Measurements from ENCODE around the gene SYNE1. TPM values are rescaled to one million over a fixed set of nuclear protein-coding genes. Genes with fewer than 3 reads are reported as not detected.

Gene SYNE1
- total RNA-seq, 1 experiment from 2014 or later, result 27.3 TPM

DNA sequence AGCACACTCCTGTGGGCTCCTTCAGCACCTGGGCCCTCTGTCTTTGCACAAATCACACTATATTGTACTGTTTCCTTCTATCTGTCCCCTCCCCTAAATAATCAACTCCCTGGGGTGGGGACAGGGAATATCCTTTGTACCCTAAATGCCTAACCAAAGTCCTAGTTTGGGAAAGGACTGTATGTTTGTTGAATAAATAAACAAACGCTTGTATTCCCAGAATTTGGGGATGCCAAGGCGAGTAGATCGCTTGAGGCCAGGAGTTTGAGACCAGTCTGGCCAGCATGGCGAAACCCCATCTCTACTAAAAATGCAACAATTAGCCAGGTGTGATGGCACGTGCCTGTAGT is 322.7 kb downstream of the SYNE1 start:
- Histone ChIP-seq H3K27me3 (no peaks in the 10 kb centered on the region), H3K27ac (no peak overlapping the region), H3K36me3 (0 out of 2 replicates have a peak, but pooled peaks cover 10% of the 10 kb centered on the region), H3K4me1 (peaks cover 4% of the 10 kb centered on the region; the same call in 1 of the 2 replicates), H3K4me3 (no peak overlapping the region), H3K9me3 (replicated peaks) (no peaks in the 10 kb centered on the region)
- DNase-seq, result no peak

- Histone ChIP-seq H3K36me3 (0 out of 2 replicates have a peak, but pooled peaks cover 11% of the 10 kb centered on the region), H3K27me3 (no peaks in the 10 kb centered on the region), H3K4me3 (no peak overlapping the region), H3K9me3 (replicated peaks) (no peaks in the 10 kb centered on the region), H3K4me1 (peaks cover 4% of the 10 kb centered on the region; the same call in 1 of the 2 replicates), H3K27ac (no peak overlapping the region)
- DNase-seq, result peak in 1 of 2 experiments; percentile 12
Observed at GRCh38 chr6:152313542-152314482, 323.4 kb downstream of the SYNE1 start.

- no peak overlapping the region for H3K27ac ChIP-seq
Observed at GRCh38 chr6:152312434-152312833, 324.7 kb downstream of the SYNE1 start.

GRCh38 chr6:152310371-152310954 is 326.7 kb downstream of the SYNE1 start:
- H3K36me3 ChIP-seq, result peaks cover 4% of the 10 kb centered on the region; the same call in 1 of the 2 replicates
- H3K27me3 ChIP-seq, result no peaks in the 10 kb centered on the region
- no peak overlapping the region for H3K4me3 ChIP-seq

More at GRCh38 chr6:152312434-152312833, 324.7 kb downstream of the SYNE1 start:
- Histone ChIP-seq H3K27me3 (no peaks in the 10 kb centered on the region), H3K4me1 (peaks cover 4% of the 10 kb centered on the region; the same call in 1 of the 2 replicates), H3K36me3 (peaks cover 9% of the 10 kb centered on the region; the same call in 1 of the 2 replicates), H3K9me3 (replicated peaks) (no peaks in the 10 kb centered on the region), H3K4me3 (no peak overlapping the region)
- no peak for DNase-seq

GRCh38 chr6:152309648-152310047 is 327.5 kb downstream of the SYNE1 start:
- H3K9me3 ChIP-seq (replicated peaks), result no peaks in the 10 kb centered on the region
- H3K27ac ChIP-seq, result no peak overlapping the region
- DNase-seq, result peak in 1 of 2 experiments; percentile 3
- H3K4me3 ChIP-seq, result no peak overlapping the region
- peaks cover 2% of the 10 kb centered on the region; the same call in 1 of the 2 replicates for H3K36me3 ChIP-seq
- peaks cover 4% of the 10 kb centered on the region; the same call in 1 of the 2 replicates for H3K4me1 ChIP-seq
- H3K27me3 ChIP-seq, result no peaks in the 10 kb centered on the region

More at GRCh38 chr6:152310371-152310954, 326.7 kb downstream of the SYNE1 start:
- Histone ChIP-seq H3K27ac (no peak overlapping the region), H3K9me3 (replicated peaks) (no peaks in the 10 kb centered on the region), H3K4me1 (peaks cover 4% of the 10 kb centered on the region; the same call in 1 of the 2 replicates)
- DNase-seq, result no peak

DNA sequence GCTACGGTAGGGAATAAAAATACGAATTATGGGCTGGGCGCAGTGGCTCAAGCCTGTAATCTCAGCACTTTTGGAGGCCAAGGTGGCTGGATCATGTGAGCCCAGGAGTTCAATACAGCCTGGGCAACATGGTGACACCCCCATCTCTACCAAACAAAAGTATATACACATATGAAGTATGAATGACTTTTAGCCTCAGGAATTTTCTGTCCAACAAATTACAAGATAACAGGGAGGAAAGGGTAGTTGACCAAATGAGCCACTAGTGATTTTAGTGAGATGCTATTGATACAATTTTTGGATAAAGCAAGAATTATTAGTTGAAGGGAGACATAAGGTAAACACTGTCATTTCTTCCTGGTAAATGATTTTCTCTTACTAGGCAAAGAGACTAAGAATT is 328.2 kb downstream of the SYNE1 start:
- Histone ChIP-seq H3K36me3 (peaks cover 2% of the 10 kb centered on the region; the same call in 1 of the 2 replicates), H3K27ac (no peak overlapping the region), H3K27me3 (no peaks in the 10 kb centered on the region), H3K4me1 (peaks cover 4% of the 10 kb centered on the region; the same call in 1 of the 2 replicates), H3K4me3 (no peak overlapping the region), H3K9me3 (replicated peaks) (no peaks in the 10 kb centered on the region)
- no peak for DNase-seq

DNA sequence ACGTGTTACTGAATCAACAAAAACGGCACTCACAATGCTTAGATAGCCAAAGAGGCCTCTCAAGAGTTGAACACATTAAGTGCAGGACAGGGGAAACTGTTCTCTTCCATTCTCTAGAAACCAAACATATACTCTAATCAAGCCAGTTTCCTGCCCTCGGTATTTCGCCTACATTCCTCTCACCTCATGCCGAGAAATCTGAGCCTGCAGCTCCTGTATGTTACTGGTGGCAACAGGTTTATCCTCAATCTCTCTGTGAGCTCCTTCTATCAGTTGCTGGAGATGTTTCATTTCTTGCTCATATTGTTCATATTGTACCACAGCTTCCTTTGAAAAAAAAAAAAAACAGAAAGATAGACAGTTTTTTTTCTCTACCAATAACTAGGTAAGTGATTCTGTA is 328.9 kb downstream of the SYNE1 start:
- Histone ChIP-seq H3K36me3 (peaks cover 2% of the 10 kb centered on the region; the same call in 1 of the 2 replicates), H3K9me3 (replicated peaks) (no peaks in the 10 kb centered on the region), H3K4me3 (no peak overlapping the region), H3K4me1 (no peaks in the 10 kb centered on the region), H3K27me3 (no peaks in the 10 kb centered on the region), H3K27ac (no peak overlapping the region)
- DNase-seq, result no peak

GRCh38 chr6:152305672-152306071 is 331.5 kb downstream of the SYNE1 start:
- Histone ChIP-seq H3K4me1 (peaks cover 3% of the 10 kb centered on the region; the same call in 1 of the 2 replicates), H3K27me3 (no peaks in the 10 kb centered on the region), H3K4me3 (no peak overlapping the region), H3K36me3 (peaks cover 2% of the 10 kb centered on the region; the same call in 1 of the 2 replicates), H3K27ac (no peak overlapping the region), H3K9me3 (replicated peaks) (no peaks in the 10 kb centered on the region)
- DNase-seq, result no peak

DNA sequence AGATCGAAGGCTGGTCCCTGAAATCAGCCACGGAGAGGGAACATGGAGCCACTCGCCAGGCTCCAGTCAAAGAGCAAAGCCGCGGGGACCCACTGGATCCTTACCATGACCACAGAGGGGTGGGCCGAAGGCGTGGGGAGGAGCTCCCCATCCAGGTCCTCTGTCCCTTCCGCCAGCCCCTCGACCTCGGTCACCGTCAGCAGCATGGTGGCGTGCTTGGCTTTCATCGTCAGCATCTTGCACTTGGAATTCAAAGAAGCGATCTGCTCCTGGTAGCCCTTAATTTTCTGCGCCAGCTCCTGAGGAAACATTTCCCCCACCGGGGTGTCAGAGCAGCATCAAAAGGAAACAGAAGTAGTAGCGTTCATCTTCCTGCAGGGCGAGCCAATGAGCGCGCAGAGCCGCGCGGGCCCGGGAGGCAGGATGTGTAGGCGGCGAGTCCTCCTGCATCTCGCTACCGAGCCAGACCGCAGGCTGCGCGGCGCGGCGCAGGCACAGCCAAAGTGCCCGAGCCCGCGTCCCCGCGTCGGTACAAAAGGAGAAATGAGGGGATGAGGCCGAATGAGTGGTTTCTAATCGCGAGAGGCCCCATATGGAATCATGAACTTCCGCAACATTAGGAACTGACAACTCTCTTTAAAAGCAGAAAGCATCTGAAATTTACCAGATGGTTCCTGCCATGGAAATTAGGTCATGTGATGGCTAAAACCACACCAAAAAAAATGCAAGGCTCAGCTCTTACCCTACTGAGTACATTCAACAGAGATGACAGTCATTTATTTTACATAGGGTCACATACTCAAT is 335.2 kb downstream of the SYNE1 start:
- Histone ChIP-seq H3K36me3 (no peaks in the 10 kb centered on the region), H3K4me3 (peak overlapping the region; percentile 62), H3K27ac (peak overlapping the region; percentile 69), H3K9me3 (replicated peaks) (no peaks in the 10 kb centered on the region), H3K27me3 (no peaks in the 10 kb centered on the region), H3K4me1 (peaks cover 3% of the 10 kb centered on the region; the same call in 1 of the 2 replicates)
- peak; percentile 89 to 91 for DNase-seq

DNA sequence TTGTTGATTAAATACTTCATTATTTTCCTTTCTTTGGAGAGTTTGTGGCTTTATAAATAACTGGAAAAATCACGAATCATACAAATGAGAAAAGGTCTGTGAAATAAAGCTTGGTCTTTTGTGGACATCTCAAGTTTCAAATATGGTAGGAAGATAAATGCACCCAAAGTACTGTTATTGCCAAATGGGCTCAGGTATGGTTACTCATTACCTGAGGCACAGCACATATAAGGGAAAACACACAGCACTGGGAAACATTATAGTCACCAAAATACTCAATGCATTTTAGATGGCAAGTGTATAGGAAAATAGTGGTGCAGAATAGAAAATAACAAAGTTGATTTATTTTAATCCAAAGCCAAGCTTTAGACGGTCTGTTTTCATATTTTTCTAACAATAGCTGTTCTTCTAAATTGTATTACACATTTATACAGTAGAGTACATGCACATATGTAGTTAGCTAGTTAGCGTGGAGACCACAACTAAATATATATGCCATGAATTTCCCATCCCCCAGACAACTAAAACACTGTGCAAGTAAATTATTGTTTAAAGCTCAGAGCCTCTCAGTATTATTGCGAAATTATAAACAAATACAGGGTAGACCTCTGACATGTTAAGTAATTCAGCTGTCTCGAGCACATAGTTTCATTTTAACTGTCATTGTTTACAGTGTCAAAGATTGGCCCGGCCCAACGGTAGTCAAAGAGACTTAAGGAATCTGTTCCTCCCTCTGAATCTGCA is 336.0 kb downstream of the SYNE1 start:
- Histone ChIP-seq H3K4me3 (peak overlapping the region; percentile 62), H3K27ac (peak overlapping the region; percentile 69), H3K36me3 (no peaks in the 10 kb centered on the region), H3K4me1 (peaks cover 3% of the 10 kb centered on the region; the same call in 1 of the 2 replicates), H3K9me3 (replicated peaks) (no peaks in the 10 kb centered on the region), H3K27me3 (no peaks in the 10 kb centered on the region)
- no peak for DNase-seq

DNA sequence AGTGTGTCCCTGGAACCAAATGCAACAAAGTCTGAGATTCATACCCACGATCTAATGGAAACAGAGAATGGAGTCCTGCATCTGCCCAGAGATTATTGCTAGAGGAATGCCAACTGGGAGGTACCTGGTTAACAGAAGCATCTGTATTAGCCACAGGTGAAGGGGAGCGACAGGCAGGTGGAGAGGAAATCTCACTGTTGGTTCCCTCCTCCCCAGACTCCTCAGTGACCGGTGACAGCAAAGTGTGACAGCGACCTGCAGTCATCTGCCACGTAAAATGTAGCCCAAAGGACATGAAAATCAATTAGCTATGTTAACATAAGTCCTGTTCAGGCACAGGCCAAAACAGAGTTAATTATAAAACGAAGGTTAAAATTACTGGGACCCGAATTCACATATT is 336.6 kb downstream of the SYNE1 start:
- H3K36me3 ChIP-seq, result no peaks in the 10 kb centered on the region
- no peak overlapping the region for H3K27ac ChIP-seq
- no peaks in the 10 kb centered on the region for H3K27me3 ChIP-seq
- H3K9me3 ChIP-seq (replicated peaks), result no peaks in the 10 kb centered on the region
- no peak for DNase-seq
- H3K4me3 ChIP-seq, result no peak overlapping the region
- peaks cover 3% of the 10 kb centered on the region; the same call in 1 of the 2 replicates for H3K4me1 ChIP-seq

- Histone ChIP-seq H3K9me3 (replicated peaks) (no peaks in the 10 kb centered on the region), H3K27me3 (no peaks in the 10 kb centered on the region), H3K36me3 (no peaks in the 10 kb centered on the region; the same call in 1 of the 2 replicates), H3K4me1 (peaks cover 3% of the 10 kb centered on the region; the same call in 1 of the 2 replicates), H3K27ac (no peak overlapping the region), H3K4me3 (no peak overlapping the region)
- DNase-seq, result no peak
Observed at GRCh38 chr6:152298848-152299735, 338.1 kb downstream of the SYNE1 start.

Measured in SJCRH30 (cell line).